ELR (cell line): ENCODE measurements around the gene UBE2H.
"Not testable (repeated sequence)": the region's sequence is repeated elsewhere in the genome, so short reads cannot be mapped to it uniquely, and the experiment has no call there.

Experiments used
- DNase-seq: peaks from one replicate; pipeline ENCODE4 v3.0.0-alpha.2; 2015; ENCODE audit warnings: low read depth

UBE2H gene

DNA sequence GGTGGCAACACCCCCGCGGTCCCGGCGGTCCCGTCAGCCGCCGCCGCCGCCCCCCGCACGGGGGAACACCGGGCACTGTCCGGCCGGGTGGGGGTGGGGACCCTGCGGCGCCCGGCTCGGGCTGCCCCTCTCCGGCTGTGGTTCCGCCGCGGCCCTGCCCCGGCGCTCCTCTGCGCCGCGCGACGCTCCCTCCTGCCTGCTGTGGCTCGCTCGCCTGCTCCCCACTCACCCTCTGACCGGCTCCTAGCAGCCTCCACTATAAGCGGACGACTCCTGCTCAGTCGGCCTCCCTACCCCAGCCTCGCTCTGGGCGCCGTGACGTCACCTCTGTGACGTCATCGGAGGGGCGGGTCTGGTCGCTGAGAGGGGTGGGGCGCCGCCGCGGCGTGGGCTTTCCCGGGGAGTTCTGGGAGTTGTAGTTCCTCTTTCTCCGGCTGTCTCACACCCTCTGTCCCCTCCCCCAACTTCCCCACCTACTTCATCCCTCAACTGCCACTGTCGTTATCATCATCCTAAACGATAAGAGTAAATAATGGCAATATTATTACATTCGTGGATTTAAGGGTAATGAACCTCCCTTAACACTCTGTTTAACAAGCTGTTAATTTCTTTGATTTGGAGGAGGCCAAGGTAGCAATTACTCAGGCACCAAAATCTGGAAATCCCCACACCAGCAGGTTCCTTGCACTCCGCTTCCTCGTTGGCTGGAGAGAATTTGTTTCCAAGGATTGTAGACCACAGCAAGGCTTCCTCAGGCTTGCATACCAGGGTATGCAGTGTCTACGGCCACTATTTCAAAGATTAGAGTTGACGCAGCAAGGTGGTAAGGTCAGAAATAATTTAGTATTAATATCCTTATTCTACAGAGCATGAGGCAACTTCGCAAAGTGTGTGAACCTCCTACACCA lies at the start of gene UBE2H:
Gene UBE2H (minus strand): TSS at position 308 of the 908 bp plus-strand sequence. CDS start 405 bp downstream, outside the sequence.
- DNase-seq = peak; percentile 85

DNA sequence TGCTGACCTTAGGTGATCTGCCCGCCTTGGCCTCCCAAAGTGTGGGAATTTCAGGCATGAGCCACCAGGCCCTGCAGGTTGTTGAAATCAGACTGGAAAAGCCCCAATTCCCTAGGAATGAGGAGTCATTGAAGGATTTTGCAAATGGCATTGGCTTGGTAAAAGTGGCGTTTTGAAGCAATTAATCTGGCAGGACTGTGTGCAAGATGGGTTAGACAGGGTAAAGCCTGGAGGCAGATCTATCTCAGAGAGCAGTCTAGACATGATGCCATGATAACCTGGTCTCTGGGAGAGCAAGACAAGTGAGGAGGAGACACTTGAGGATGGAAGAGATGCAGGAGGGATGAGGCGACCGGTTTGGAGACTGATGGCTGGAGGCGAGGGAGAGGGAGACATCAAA lies 45.7 kb upstream of the UBE2H start:
- no peak for DNase-seq

DNA sequence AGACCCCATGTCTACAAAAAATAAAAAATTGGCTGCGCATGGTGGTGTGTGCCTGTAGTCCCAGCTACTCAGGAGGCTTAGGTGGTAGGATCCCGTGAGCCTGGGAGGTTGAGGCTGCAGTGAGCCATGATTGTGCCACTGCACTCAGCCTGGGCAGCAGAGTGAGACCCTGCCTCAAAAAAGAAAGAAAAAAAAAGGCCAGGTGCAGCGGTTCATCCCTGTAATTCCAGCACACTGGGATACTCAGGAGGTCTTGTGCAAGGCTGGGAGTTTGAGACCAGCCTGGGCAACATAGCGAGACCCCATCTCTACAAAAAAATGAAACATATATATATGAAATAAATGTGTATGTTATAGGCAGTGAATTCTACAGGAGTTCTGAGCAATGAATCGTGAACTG lies 44.5 kb upstream of the UBE2H start:
- no peak for DNase-seq

DNA sequence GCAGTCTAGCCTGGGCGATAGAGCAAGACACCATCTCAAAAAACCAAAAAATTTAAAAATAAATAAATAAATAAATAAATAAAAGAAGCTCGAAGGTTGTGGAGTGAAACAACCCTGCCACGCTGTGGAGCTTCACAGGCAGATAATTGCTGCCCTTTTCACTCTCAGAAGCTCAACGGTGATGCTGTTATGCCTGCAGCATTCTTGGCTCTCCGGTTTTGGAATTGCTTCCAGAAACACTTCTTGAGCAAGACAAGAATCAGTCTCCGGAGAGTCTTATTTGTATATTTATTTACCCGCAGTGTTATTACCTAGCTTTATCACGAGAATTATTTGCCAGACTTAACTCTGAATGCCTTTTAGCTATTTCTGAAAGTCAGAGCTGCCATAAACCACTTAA lies 40.5 kb upstream of the UBE2H start:
- DNase-seq = no peak

DNA sequence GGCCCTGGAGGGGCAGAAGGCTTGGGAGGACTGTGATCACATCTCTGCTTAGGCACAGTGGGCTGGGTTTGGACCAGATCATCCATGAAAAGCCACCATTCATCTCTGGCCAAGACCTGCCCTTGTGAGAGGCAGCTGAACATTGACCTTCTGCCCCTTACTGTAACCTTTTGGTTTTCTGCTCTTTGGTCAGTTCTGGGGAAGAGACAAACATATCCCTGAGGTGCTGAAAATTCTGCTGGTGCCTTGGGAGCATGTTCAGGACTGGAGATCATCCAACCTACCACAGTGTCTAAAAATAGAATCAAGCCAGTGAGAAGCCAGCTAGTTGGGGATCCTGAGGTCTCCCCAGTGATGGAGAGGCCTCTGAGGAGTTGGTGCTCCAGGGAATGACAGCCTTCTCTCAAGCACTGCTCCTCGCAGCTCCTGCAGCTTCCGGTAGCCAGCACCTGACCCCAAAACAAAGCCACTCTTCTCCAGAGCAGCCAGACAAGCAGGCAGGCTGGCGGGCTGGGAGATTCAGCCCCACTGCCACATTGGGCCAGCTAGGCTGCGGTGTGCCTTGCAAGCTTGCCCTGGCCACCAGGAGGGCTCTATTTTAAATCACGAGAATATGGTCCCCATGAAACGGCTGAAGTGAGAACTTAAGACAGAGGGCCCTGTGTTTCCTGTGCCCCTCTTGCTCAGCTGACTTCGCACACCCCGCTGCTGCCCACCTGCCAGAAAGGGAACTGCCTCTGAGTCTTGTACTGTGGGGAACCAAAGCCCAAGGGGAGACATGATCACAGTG lies 37.8 kb upstream of the UBE2H start:
- no peak for DNase-seq

DNA sequence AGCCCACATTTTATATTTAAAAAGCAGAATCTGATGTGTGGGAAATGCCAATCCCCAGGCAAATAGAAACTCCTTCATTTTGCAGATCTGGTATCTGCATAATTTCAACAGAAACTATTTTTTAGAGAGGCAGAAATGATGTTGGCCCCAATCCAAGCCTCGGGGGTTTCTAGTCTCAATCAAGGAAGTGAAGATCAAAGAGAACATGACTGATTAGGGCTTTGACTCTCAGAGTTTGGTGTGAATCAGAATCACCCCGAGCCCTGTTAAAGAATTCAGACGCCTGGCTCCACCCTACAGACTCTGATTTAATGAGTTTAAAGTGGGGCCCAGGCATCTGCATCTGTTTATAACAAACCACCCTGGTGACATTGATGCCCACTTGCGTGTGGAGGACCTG lies 36.7 kb upstream of the UBE2H start:
- no peak for DNase-seq

DNA sequence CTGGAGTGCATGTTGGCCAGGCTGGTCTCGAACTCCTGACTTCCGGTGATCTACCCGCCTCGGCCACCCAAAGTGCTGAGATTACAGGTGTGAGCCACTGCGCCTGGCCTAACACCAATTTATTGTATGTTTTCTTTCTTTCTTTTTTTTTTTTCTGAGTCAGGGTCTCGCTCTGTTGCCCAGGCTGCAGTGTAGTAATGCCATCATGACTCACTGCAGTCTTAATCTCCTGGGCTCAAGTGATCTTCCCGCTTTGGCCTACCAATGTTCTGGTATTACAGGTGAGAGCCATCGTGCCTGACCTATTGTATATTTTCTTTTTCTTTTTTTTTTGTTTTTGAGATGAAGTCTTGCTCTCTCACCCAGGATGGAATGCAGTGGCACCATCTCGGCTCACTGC lies 33.8 kb upstream of the UBE2H start:
- DNase-seq = no peak

DNA sequence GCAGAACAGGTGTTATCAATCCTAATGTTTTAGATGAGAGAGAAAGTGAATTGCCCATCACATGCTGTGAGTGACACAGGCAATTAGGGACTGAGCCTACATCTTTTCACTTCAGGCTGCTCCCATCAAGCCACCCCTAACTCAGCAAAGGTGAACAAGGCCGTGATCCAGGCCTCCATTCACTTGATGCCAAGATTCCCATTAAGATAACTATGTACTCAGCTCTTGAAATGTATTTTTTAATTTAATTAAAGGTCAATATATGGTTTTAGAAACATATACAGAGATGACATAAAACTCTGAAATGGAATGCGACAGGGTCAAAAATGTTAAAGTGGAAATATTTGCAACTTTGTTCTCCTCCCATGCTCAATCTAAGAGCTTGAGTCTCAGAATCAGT lies 27.9 kb upstream of the UBE2H start:
- no peak for DNase-seq

DNA sequence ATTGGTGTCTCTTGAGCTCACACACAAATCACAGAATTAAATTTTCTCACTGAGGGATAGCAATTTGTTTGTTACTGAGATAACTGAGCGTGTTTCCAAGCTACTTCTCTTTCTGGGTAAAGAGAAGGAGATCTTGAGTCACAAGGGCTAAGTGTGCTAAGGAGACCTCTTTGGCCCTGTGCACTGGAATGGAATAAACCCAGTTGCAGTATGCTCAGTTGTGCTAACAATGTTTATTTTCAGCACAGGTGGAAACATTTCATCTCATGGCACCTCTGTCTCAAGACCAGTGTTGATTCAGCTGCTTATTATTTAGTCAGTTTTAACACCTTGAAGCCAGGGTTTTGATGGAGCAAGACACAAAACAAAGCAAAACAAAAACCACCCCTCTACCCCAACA lies 22.5 kb upstream of the UBE2H start:
- DNase-seq = no peak

DNA sequence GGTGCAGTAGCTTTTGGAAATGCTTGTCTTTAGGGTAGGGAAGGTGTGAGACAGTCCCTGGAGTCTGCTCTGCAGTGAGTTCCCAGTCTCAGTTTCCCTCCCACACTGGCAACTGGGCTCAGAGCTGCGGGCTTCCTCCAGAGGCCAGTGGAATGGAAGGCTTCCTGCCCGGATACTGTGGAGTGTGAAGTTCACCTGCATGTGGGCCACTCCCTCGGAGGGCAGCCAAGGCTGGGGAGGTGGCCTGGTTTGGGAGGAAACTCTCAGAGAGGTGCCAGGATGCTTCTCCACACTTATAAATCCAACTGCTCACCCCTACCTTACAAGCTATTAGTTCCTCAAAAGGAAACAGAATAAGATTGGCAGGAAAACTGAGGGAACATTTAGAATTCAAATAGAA lies 18.1 kb upstream of the UBE2H start:
- no peak for DNase-seq

DNA sequence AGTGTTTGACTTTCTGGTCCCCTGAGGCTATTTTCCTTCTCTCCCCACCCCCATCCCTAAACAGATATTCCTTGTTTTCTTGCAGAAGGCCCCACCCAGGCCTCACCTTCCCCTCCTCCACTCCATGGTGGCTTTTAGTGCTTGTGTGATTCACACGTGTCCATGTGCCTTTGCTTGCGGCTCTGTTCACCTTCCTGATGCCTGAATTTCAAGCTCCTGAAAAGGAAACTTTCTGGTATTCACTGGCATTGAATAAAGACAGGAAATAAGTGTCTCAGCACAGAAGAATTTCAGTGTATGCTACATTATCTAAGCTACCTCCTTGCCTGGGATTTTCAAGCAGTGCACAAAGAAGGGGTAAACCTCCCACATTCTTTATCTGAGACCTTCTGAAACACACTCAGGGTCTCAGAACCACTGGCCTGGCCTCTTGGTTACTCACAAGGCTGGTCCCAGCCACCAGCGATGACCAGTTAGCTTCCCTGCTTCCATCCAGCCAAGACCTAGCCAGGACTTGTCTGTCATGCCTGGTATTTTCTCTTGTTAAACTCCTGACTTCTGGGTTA lies 17.2 kb upstream of the UBE2H start:
- peak; percentile 93 for DNase-seq

DNA sequence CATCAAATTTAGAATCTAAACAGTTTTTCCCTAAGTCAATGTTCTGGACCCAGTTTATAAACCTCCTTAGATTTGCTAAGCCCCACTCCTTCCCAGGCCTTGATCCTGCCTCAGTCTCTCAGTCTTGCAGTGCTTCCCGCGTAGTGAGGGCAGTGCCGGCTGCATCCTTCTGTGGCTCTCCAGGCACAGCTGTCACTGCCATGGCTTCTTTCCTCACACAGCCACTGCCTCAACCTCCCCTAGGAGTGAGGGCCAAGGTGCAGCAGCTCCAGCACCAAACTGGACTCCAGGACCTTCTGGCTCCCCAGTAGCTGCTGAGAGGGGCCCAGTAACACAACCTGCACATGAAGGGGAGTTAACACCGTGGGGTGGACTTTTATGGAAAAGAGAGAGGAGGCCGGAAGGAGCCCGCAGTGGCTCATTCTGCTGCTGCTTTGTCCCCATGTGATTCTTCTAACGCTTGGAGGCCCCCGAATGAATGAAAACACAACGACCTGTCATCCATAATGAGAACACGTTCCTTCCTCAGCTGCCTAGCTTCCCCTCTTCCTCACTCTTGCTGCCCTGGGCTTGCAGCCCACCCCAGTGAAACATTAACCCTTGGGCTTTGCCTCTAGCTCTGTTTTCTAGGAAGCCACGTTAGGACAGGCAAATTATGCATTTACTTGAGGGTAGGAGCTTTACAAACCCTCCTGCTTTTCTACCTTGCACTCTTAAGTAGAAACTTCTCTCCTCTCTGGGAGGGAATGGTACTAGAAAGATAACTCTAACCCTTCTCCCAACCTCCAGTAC lies 16.0 kb upstream of the UBE2H start:
- no peak for DNase-seq

DNA sequence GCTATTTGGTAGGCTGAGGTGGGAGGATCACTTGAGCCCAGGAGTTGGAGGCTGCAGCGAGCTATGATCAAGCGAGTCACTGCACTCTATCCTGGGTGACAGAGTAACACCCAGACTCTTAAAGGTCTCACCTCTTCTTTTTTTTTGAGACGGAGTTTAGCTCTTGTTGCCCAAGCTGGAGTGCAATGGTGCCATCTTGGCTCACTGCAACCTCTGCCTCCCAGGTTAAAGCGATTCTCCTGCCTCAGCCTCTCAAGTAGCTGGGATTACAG lies 7.4 kb upstream of the UBE2H start:
- DNase-seq = not testable (repeated sequence)

DNA sequence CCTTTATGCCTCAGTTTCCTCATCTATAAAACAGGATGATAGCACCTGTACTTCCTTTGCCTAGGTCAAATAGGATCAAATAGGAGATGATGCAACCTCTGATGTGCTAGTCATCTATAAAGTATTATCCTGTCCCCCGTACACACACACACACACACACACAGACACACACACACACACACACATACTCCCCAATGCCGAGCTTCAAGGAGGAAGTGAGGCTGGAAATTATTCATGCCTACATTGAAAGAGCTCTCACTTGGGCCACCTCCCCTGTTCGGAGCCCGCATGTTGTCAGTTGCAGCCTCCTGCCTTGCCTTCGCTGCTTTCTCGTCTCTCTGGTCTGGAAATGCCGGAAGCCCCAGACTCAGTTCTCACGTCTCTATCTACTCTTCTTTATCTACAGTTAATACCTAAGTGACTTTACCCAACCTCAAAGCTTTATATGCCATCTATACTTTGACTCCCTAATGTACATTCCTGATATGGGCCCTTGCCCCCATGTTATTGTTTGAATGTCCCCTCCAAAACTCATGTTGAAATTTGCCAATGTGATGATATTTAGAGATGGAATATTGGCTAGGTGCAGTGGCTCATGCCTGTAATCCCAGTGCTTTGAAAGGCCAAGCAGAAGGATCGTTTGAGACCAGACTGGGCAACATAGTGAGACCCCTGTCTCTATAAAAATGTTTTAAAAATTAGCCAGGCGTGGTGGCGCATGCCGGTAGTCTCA lies 6.9 kb upstream of the UBE2H start:
- peak; percentile 42 for DNase-seq

DNA sequence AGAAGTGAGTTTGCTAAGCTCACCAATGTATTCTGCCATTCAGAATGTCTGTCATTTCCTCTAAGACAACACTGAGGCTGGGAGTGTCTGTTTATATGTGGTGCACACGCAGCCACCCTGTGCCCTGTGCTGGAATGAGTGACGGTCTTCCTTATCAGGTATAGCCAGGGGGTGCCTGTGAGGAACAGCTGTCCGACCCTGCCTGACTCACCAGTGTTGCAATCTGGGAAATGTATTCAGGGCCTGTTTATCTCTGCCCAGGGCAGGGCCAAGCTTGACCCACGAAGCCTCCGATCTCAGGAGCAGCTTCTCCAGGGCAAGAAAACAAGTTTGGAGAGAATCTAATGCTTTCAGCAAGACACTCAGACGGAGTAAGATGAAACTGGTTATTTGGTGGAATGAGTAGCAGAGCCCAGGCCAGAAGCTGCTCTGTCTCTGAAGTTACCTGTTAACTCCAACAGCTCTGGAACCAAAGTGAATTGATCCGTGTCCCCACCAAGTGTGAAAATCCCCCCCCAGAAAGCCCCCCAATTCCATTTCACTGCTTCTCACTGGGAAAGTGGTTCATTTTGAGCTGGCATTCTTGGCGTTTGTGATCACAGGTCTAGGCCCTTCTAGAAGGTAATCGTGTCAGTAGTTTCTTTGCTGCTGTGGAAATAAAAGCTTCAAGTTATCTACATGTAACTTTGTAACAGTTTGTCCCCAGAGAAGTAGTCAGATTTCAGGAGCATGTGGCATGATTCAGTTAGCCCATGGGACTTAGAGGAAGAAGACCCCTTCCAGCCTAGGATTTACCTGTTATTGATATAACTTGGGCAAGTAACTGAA lies 6.1 kb upstream of the UBE2H start:
- DNase-seq = peak; percentile 86

DNA sequence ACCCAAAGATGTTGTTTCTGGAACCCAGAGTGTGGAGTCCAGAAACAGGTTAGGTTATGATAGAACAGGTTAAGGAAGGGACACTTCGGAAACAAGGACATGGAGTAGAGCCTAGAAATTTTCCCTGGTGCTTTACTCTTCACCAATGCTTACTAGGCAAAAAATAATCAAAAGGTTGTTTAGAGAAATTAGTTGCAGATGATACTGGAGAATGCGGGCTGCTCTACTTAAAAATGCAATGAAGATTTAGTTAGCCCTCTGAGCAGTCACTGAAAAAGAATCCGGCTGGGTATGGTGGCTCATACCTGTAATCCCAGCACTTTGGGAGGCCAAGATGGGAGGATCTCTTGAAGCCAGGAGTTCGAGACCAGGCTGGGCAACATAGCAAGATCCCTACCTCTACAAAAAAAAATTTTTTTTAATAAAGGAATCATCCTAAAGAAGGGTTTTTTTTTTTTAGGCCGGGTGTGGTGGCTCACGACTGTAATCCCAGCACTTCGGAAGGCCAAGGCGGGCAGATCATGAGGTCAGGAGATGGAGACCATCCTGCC lies 3.3 kb upstream of the UBE2H start:
- DNase-seq = no peak

DNA sequence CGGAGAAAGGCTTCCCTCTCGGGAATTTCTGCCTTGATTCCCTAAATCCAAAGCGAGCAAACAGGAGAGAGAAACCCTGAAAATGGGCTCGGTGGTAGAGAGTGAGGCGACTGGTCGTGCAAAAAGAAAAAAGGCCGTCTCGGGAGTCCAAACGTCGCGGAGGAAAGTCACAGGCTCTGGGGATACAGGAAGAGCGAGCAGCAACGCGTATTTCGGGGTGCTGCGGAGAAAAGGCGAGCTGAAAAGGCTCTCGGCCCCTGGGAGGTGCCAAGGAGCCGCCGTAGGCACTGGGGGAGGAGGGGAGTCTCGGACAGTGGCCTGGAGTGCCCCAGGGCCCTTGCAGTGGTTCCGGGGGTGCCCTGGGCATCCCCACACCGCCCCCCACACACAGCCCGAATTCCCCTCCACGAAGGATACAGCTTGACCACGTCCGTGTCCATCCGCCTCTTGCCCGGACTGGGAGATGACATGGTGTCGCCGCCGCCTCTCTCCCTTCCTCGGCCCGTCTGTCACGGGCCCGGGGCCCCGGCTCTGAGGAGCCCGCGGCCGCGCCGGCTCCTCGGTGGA lies 591 bp downstream of the UBE2H start:
- DNase-seq = peak; percentile 51

DNA sequence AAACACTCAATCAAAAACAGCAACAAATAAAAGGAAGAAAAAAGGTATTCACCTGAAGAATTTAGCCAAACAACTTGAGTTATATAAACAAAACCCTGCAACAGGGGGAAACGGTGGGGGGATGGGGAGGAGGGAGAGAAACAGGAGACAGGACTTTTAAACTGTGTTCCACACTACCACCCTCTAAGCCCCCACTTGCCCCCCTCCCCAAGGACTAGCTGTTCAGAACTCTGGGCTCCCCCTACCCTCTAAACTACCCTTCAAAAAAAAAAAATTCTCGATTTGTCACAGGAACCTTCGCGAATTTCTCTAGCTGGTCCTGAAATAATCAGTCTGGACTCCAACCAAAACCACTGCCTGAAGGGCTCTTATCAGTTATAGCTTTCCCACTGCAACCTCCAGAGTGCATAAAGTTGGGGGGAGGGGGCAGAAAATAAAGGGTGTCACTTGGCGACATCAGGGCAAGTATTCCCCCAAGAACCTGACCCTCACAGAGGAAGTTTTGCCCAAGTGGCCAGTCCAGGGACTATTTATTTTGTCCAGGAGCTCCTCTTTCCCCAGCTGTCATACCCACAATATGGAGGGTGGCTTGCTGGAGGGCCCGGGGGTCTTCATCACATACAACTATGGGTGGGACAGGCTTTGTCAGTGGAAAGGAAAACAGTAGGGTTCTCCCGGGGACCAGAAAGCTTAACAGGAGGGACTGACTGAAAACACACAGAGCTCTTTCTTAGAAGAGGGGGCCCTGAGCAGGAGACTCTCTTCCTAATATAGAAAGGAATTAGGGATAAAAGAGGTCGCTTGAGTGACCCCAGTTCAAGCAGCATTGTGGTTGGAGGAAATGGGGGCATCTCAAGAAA lies 1.3 kb downstream of the UBE2H start:
- peak; percentile 50 for DNase-seq

DNA sequence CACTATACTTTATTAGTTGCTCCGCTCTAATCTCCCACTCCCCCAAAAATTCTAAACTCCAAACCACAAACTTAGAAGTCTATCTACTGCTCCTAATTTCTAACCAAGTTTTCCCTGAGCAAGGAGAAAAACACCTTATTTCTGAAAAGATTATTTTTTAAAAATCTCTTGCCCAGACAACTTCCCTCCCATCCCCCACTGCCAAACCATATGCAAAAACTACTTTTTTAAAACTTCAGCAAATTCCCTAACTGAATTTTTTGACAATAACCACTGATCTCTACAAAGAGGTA lies 1.9 kb downstream of the UBE2H start:
- no peak for DNase-seq
